K562 (cell line): ENCODE data around the gene MMP17. TPM values are rescaled to one million over a fixed set of nuclear protein-coding genes. Genes with fewer than 3 reads are reported as not detected.

Experiments
- HES1 ChIP-seq: fragments of 450-650 bp; IDR thresholded peaks from 2 replicates; pipeline ENCODE4 v1.6.1; 2016; ENCODE audit warnings: low read depth, mild to moderate bottlenecking, moderate library complexity
- ZBTB40 ChIP-seq, 2 experiments: fragments of 450-650 bp in 1 of 2; sonication (generic) in 1 of 2; formaldehyde crosslinking in 1 of 2; IDR thresholded peaks; 2 replicates each; pipeline versions ENCODE4 v1.7.1 to v1.9.0; 2016 to 2022; ENCODE audit warnings: inconsistent platforms in 1 of 2, mild to moderate bottlenecking in 1 of 2, missing genetic modification reagents in 1 of 2
- polyA plus RNA-seq, 8 experiments: library from polyadenylated mRNA; depleted of rRNA in 4 of 8; stranded (reverse) in 5 of 8; unstranded in 3 of 8; fragments of >200 nt; fragmentation: Nextera tagmentation in 2 of 8; fragmentation: Illumina TruSeq in 1 of 8; extraction: Ambion mirVana in 2 of 8; extraction: Trizol in 1 of 8; gene quantifications; 2 replicates each; pipeline versions ENCODE4 v1.2.1 to v1.2.3, GENCODE V29; 2011 to 2014; ENCODE audit warnings: inconsistent platforms in 1 of 8, missing spikeins in 1 of 8
- total RNA-seq, 7 experiments: library from RNA; depleted of rRNA in 6 of 7; stranded (reverse); fragments of >200 nt in 6 of 7; fragmentation: Illumina TruSeq in 2 of 7; extraction: Trizol in 2 of 7; gene quantifications; 2 replicates each; pipeline versions ENCODE4 v1.2.1 to v1.2.3, GENCODE V29; 2011 to 2021; ENCODE audit warnings: low replicate concordance in 1 of 7

MMP17 gene
- total and polyA plus RNA-seq, 9 of the 15 experiments (the other 6 are each of a cell fraction or from before 2014, with no cell fraction given): 1.1 to 21.2 (median 17.1) TPM; not detected in 2

DNA sequence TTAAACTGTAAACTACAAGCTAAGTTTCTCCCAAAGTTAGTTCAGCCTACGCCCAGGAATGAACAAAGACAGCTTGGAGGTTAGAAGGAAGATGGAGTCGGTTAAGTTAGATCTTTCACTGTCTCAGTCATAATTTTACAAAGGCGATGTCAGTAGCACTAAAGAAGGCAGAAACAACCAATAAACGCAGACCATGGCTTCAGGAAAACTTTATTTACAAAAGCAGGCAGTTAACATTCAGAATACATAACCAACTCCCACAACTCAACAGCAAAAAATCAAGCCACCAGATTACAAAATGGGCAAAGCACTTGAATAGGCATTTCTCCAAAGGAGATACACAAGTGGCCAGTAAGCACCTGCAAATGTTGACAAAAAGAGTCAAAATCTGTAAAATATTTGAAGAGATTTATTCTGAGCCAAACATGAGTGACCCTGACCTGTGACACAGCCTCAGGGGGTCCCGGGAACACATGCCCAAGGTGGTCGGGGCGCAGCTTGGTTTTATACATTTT is 57.4 kb downstream of the MMP17 start (continued):
- no peak for TF ChIP-seq HES1
- TF ChIP-seq ZBTB40 (IDR thresholded peaks at IDR 0.05): peak; percentile 84
- TF ChIP-seq ZBTB40 (CRISPR knock-in tag; IDR thresholded peaks at IDR 0.05): peak; percentile 60; the same call in 1 of the 2 replicates
